GM18868 (cell line): ENCODE measurements around the gene KLK13.

ENCODE experiments used
- ATAC-seq: cut with Tn5 transposase; IDR thresholded peaks from one replicate; pipeline ENCODE4 v1.9.1; 2021; ENCODE audit warnings: mild to moderate bottlenecking, moderate library complexity; ENCODE audit not compliant: unreplicated experiment

Gene KLK13, protein sequence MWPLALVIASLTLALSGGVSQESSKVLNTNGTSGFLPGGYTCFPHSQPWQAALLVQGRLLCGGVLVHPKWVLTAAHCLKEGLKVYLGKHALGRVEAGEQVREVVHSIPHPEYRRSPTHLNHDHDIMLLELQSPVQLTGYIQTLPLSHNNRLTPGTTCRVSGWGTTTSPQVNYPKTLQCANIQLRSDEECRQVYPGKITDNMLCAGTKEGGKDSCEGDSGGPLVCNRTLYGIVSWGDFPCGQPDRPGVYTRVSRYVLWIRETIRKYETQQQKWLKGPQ

DNA sequence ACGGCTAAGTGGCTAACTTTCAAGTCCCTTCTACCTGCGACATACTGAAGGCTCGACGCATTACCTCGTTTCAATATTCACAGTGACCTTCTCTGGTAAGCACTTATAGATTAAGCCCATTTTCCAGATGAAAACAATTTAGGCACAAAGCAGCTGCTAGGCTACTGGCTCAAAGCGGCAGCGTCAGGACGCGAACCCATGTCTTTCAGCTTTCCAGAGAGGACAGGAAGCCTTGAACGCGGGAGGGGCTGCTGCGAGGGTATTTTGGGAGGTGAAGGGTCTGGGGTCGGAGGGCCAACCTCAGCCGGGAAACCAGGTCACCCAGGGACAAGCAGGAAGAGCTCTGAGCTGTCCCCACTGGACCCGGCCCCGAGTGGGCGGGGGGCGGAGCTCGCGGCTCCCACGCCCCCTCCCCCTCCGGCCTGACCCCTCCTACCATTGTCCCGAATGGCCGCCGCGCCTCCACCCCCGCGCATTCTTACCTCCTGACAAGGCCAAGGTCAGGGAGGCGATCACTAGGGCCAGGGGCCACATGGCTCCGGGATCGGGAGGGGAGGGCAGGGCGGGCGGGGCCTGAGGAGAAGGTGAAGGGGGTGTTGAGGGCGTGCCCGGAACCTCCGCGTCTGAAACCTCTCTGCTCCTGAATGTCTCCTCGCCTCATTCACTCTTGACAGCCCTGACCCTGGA, at the start of gene KLK13:
KLK13 (minus strand) TSS at position 559 of the 687 bp plus-strand sequence; CDS start at position 534, 25 bp downstream.
- ATAC-seq = no peak

DNA sequence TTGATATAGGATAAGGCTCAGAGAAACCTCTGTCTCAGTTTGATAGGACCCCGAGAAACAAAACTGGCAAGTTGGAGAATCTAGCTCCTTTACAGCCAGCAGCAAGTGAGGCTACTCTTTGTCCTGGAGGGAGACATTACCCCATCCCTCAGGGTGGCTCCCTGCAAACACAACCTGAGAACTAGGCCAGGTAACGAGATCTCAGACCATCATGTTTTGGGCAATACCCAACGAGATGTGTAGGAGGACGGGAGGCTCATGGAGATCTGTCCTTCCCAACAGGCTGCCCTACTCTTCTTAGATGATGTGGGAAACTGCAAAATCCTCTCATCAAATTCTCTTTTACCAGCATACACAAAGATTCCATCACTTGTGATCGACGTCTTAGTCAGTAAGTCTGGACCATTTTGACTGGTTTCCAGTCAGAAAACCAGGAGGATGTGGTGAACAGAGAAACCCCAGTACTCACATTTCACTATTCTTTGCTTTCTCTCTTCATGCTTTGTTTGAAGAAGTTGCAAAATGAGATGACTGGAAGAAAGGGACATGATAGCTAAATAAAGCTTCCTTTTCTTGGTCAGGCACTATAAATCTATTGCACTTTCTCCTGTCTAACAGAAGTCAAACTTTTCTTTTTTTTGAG, 49.3 kb upstream of the KLK13 start:
- ATAC-seq = no peak

DNA sequence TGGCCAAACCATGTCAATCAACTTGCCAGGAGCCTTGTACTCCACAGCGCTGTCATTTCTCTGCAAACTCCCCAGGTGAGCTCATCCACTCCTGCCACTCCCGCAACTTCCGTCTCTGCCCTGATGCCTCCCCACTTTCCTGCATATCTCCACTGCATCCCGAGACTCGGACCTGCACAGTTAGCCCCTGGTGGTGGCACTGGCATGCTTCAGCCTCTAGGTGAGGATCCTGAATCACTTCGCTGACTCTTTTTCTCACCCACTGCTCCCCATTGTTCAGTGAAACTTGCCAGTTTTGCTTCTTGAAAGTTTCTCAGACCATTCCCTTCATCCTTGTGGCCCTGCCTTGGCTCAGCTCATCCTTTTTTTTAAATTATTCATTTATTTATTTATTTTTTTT, 46.7 kb upstream of the KLK13 start:
- ATAC-seq = no peak

DNA sequence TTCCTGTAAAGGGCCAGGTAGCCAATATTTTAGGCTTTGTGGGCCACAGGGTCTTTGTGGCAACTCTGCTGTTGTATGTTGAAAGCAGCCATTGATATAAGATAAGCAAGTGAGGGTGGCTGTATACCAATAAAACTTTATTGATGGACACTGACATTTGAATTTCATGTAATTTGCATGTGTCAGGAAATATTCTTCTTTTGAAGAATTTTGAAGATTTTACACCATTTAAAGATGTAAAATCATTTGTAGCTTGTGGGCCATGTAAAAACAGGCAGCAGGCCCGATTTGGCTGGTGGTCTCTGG, 45.7 kb upstream of the KLK13 start:
- ATAC-seq = no peak

DNA sequence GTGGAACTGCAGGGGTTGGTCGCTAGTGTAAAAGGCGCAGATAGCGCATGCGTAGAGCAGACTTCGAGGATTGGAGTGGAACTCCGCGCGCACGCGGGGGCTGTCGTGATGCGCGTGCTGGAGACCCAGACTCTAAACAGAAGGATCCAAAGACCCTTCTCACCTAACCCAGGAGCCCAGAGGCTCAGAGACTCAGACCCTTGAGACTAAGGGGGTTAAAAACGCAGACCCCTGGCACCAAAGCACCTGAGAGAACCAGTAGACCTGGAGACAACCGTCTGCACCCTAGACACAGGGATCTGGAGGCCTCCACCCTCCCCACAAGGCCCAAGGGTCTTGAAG, 43.9 kb upstream of the KLK13 start:
- ATAC-seq = peak; percentile 20

DNA sequence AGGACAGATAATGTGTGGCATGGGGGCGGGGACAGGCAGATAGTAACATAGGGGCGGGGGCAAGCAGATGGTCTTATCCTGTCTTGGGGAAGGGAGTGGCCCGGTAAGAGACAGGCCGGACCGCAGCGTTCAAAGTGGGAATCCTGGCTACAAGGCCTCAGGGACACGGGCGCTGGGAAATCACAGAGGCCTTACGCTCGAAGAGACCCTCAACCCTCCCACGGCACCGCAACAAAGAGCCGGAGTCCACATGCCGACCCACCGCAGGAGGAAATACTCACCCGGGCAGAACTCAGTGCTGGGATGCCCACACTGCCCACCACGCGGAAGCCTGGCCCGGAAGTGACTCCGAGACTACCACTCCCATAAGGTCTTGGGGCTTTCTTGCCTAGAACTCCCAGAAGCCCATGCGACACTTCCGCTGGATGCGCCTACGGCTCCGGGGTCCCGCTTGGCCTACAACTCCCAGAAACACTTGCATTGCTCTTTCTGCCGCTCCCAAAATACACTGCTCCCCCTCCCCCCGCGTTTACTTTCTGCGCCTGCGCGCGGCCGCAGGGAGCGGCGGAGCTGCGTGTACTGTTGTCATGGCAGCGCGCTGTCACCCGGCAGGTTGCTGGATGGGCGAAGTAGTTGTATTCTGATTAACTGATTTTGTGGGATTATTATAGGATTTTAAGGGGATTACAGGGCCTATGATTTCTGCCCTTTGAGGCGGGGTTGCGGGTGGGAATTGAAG, 43.3 kb upstream of the KLK13 start, which contains the start of gene CTU1:
CTU1 (minus strand) TSS at position 344 of the 739 bp plus-strand sequence. CDS start 3,840 bp downstream, outside the sequence.
- ATAC-seq = peak; percentile 88

DNA sequence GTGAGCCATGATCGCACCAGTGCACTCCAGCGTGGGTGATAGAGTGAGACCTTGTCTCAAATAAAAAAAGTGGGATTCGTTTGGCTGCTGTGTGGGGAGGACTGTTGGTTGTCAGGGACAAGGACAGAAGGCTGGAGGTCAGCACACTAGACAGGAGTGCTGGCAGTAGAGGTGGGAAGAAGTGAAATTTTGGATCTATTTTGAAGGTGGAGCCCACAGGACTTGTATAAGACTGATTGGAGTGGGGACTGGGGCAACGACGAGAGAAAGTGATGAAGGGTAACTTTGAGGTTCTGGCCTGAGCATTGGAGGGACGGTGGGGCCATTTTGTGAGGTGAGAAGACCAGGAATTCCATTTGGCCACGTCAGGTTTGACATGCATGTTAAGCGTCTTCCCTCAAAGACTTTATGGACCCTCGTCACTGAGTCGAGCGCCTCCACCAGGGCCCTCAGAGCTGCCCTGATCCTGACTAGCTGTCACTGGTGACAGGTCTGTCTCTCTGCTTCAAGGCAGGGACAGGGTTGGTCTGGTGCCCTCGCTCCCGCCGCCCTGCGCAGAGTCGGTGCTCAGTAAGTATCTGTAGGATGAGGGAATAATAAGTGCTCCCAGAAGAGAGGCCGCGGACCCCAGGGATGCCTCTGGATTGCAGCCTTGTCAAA, 42.6 kb upstream of the KLK13 start:
- ATAC-seq = no peak

DNA sequence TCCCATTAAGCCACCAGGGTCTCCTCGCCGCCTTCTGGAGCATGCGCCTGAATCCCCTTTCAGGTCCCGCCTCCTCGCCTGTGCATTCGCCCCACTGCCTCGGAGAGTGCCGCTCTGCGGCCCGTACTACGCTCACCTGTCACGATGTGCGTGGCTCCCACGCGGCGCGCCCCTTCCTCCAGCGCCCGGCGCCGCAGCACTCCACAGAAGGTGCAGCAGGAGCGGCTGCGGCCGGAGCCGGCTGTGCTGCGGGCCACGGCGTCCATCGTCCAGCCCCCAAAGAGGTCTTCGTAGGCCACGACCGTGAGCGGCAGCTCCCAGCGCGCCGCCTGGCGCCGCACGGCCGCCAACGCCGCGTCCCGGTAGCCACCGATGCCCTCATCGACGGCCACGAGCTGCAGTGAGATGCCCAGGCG, 39.0 kb upstream of the KLK13 start:
- no peak for ATAC-seq

DNA sequence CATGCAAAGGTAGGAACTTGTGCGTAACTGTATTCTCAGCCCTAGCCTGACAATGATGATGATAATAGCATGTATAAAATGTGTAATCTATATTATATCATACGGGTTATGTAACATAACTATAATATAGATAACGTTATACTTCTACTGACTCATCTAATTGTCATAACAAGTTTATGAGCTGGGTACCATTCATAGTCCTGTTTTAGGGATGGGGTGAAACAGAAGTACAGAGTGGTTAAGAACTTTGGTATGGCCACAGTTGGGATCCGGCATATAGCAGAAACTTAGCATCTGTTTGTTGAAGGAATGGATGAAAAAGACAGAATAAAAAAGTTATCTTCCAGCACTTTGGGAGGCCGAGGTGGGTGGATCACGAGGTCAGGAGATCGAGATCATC, 38.1 kb upstream of the KLK13 start:
- no peak for ATAC-seq

DNA sequence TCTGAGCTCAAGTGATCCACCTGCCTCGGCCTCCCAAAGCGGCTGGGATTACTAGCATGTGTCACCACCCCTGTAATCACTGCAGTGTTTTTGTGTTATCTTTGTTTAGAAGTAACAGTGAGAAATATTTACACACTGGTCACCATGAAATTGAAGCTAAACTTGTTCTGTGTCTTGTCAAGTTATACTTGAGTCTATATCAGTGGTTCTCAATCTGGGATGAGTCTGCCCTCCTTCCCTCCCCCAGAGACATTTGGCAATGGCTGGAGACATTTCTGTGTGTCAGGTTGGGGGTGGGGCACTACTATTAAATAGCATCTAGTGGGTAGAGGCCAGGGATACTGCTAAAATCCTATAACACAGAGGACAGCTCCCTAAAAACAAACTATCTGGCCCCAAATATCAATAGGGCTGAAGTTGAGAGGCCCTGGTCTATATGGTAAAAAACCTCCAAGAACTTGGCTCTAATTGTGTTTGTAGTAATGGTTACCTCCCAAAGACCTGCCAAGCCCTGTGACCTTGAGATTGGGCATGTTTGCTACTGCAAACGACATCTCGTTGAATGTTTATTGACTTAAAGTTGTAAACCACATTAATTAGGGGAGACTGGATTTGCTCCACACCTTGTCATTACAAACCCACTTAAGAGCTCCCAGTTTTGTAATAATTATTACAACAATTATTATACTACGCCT, 36.4 kb upstream of the KLK13 start:
- ATAC-seq = no peak

DNA sequence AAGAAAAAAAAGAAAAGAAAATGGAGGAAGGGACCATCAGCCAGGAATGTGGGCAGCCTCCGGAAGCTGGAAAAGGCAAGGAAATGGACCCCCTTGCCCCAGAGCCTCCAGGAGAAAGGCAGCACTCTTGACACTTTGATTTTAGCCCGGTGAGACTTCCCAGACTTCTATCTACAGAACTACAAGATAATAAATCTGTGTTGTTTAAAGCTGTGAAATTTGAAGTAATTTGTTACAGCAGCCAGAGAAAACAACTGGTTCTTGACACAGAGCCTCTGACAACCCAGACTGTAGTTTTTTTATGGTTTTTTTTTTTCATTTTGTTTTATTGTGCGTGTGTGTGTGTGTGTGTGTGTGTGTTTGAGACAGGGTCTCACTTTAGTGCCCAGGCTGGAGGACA, 35.7 kb upstream of the KLK13 start:
- no peak for ATAC-seq

DNA sequence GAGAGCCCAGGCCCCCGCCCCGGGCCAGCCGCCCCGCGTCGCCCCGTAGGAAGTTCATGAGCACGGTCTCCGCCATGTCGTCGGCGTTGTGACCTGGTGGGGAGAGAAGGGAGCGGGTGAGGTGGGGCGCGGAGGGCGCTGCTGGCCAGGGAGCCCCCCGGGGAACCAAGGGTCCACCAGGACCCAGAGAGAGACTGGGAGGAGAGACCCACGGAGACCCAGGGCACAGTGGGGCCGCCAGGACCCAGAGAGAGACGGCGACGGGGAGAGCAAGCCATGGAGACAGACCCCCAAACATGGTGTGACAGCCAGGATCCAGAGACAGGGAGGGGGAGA, 34.1 kb upstream of the KLK13 start:
- no peak for ATAC-seq

DNA sequence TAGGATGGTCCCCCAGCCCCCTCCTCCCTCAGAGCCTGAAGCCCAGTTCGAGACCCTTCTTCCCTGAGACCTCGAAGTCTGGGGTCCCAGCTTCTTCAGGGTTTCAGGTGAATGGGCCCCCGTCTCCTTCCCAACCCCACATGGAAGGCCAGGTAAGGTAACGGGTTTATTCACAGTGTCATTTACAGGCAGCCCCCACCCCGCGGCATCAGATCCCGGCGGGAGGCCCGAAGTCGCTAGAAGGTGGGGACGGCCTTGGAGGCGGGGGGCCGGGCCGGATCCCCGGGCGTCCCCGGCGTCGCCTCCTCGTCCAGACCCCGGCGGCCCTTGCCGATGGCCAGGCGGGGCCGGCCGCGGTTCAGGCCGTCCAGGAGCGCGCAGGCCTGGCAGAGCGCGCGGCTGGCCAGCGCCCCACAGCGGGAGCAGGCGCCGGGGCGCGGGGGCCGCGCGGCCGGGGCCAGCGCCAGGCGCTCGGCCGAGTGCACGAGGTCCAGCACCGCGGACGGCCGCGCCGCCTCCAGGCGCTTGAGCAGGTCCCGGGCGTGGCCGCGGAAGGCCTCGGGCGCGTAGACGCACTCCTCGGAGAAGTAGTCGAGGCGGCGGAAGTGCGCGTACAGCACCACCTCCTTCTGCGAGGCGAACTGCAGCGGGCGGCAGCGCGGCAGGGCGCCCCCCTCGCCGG, 33.6 kb upstream of the KLK13 start:
- ATAC-seq = no peak

DNA sequence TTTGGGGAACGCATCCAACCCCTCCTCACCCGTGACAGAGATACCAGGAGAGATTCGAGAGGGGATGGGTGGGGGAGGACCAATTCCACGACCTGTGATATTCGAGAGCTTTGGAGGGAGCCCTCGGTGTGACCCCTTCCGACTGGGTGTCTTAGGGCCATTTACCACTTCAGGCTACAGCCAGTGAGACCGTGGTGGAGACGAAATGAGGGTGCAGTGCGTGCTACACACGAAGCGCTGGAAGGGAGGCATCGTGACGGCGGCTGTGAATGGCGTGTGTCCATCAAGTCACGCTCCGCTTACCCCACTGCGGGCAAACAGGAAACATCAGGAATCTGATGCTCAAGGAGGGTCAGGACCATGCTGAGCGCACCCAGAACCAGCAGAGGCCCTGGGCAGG, 32.9 kb upstream of the KLK13 start:
- ATAC-seq = no peak

DNA sequence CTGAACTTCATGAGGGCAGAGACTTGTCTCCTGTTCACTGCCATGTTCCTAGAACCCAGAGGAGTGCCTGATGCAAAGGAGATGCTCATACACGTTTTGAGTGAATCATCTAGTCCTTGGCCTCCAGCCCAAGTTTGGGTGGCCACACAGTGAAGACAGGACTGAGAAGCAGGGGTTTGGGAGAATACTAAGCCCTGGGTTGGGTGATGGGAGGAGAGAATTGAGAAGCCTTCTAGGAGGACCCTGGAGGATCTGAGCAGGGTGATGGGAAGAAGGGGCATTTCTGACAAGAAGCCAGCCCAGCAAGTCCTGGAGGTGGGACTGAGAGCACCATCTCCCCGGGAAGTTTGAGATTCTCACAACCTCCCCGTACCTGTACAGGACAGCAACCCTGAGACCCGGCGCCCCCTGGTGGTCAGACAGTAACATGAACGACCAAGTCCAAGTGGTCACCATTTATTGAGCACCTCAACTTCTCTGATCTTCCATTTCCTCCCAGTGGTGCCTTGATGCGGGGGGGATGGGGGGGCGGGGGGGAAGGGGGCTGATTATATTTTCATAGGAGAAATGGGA, 32.4 kb upstream of the KLK13 start:
- no peak for ATAC-seq

DNA sequence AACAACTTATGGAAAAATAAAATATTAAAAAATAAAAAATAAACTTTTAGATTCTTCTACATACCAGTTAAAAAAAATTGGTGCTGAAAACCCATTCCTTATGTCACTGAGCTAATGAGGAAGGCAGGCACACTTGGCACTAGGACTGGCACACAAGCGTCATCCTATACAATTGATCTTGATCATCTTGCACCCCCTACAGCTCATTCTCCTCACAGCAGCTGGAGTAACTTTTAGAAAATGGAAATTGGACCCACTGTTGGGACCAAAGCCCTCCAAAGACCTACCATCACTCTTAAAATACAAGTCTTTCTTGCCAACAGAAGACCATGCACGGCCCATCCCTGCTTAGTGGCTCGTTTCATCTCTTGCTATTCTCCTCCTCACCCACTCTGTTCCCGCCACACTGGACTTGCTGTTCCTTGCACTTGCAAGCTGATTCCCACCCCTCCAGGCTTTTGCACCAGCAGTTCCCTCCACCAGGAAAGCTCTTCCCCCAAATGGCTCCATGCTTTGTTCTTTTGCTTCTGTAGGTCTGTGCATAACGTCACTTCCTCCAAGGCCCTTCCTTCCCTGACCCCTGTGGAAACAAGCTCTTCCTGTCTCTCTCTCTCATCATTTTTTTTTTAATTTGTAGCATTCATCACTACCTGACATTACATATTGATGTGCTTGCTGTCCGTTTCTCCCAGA, 31.7 kb upstream of the KLK13 start:
- ATAC-seq = no peak

DNA sequence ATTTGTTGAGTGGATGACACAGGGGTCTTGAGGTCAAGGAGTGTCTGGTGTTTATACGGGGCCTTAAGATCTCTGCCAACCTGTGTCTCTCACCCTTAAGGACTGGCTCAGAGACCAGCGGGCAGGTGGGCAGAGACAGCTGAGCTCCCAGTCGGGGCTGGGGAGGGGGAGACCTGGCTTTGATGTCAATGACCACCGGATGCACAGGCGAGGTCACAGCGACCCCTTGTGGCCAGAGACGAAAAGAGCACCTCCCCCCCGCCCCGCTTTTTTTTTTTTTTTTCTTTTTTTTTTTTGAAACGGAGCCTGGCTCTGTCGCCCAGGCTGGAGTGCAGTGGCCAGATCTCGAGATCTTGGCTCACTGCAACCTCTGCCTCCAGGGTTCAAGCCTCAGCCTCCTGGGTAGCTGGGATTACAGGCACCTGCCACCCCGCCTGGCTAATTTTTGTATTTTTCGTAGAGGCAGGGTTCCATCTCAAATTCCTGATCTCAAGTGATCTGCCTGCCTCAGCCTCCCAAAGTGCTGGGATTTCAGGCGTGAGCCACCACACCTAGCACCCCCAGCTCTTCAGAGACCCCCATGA, 29.9 kb upstream of the KLK13 start:
- no peak for ATAC-seq

DNA sequence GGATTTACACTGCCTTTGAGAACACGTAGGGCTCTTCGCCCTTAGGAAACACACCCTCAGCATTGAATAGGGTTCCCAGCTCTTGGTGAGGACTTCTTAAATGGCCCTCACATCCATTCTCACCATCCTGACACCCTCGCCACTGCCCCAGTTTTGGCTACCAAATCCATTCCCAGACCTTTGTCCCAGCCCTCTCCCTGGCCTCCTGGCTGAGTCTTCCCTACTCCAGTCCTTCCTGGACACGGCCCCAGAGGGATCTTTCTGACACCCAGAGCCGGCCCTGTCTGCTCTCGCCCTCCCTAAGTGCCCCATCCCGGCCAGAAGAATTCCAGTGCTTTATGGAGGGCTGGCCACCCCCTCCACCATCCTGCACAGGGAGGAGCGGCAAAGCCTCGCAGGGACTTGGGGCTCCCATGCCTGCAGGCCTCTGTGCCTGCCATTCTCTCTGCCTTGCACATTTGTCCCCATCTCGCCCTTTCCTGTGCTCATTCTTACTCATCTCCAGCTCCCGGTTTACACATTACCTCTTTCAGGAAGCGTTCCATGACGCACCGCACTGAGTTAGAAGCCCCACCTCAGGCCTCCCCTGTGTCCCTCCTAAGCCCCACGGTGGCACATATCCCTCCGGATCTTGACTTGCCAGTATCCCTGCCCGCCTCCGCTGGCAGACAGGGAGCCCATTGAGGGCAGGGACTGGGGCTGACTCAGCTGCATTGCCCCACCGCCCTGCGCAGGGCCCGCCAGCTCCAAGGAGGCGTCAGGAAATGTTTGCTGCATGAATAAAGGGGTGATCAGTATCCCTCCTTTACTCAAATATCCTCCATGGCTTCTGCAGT, 28.8 kb upstream of the KLK13 start:
- no peak for ATAC-seq
